HCT116 (cell line): ENCODE results near the gene BMX.

Experiments used
- CEBPB ChIP-seq: IDR thresholded peaks from 2 replicates; pipeline ENCODE4 v1.6.1; 2012; ENCODE audit warnings: low read depth
- CTCF ChIP-seq, 3 experiments: fragments of 200-600 bp in 1 of 3; sonication (generic) in 1 of 3; IDR thresholded peaks in 2 of 3; conservative IDR thresholded peaks in 1 of 3; 2 replicates each; pipeline ENCODE4 v1.5.1; 2012 to 2017; ENCODE audit warnings: low read depth in 2 of 3, low read length in 2 of 3, antibody characterized with exemption in 1 of 3, borderline replicate concordance in 1 of 3, control low read depth in 1 of 3, mild to moderate bottlenecking in 1 of 3, mixed read lengths in 1 of 3, mixed run types in 1 of 3, moderate library complexity in 1 of 3; ENCODE audit not compliant: insufficient read depth in 1 of 3
- EZH2 ChIP-seq: fragments of 200-600 bp; sonication (generic); IDR thresholded peaks from 2 replicates; pipeline ENCODE4 v1.6.1; 2017; ENCODE audit warnings: antibody characterized with exemption, mixed run types
- POLR2A ChIP-seq: IDR thresholded peaks from 2 replicates; pipeline ENCODE4 v1.7.0; 2011; ENCODE audit warnings: borderline replicate concordance; ENCODE audit not compliant: insufficient read depth, insufficient read length; ENCODE audit errors: extremely low read depth
- POLR2AphosphoS5 ChIP-seq: IDR thresholded peaks from 2 replicates; pipeline ENCODE4 v1.6.1; 2011; ENCODE audit warnings: mild to moderate bottlenecking, low read depth, low read length, moderate library complexity
- REST ChIP-seq: IDR thresholded peaks from 2 replicates; pipeline ENCODE4 v1.6.1; 2012; ENCODE audit warnings: low read depth

- TF ChIP-seq EZH2 (no peak), POLR2AphosphoS5 (no peak), CTCF (IDR thresholded peaks at IDR 0.05 in 2 of 3, conservative IDR thresholded peaks at IDR 0.05 in 1 of 3; ENCODE audit: borderline replicate concordance in 1 of 3, insufficient read depth in 1 of 3, low read depth in 2 of 3, low read length in 2 of 3) (no peak), REST (no peak), CEBPB (no peak), POLR2A (no peak)
These were observed 4.1 kb downstream of the BMX start for GRCh38 chrX:15504661-15505060.
